NCI-H2196 (cell line): ENCODE data around the gene RXRA.
"Not testable (repeated sequence)": the region's sequence is repeated elsewhere in the genome, so short reads cannot be mapped to it uniquely, and the experiment has no call there.

Experiments used
- DNase-seq: peaks from one replicate; lab custom pipeline; 2025; ENCODE audit not compliant: unreplicated experiment; lab: John Stamatoyannopoulos, UW

The RXRA gene

DNA sequence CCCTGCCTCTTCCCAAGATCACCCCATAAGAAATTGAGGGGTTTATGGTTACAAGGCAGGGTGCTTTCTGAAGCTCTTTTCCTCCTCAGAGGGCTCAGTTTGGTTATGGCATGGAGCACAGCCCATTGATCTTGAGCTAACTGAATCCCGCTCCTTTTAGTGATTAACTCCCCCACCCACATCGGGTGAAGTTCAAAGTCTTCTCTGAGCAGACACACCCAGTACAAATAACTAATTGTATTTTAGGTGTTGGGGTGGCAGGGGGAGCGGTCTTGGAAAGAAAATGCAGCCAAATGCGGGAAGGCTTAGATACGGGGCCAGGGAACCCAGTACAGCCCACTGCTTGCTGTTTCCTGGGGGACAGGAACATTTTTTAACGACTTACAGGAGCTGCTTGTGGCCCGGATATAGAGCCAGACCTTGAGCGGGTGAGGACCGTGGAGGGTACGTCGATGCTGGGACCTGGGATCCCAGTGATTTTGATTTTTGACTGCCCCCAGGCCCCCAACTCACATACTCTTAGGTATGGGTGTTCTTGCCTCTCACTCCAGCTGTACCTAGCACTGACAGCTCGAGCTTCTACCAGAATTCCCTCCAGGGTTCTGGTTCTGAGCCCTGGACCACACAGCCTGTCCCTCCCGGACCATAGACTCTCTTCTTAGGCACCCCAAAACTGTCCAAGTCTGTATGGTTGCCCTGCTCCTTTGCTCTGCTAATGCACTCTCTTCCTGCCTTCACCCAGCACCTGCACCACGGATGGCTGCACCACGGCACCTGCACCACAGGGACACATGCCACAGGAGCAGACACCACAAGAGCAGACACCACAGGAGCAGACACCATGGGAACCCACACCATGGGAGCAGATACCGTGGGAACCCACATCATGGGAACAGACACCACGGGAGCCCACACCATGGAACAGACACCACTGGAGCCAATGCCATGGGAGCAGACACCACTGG, 18.3 kb upstream of the RXRA start:
- no peak for DNase-seq

DNA sequence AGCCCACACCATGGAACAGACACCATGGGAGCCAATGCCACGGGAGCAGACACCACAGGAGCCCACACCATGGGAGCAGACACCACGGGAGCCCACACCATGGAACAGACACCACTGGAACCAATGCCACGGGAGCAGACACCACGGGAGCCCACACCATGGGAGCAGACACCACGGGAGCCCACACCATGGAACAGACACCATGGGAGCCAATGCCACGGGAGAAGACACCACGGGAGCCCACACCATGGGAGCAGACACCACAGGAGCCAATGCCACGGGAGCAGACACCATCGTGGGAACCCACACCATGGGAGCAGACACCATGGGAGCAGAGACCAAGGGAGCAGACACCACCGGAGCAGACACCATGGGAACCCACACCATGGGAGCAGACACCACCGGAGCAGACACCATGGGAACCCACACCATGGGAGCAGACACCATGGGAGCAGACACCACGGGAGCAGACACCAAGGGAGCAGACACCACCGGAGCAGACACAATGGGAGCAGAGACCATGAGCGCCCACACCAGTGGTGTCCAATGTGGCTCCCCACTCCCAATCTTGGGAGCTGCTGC, 17.5 kb upstream of the RXRA start:
- DNase-seq: not testable (repeated sequence)

GRCh38 chr9:134313470-134313869, 12.8 kb upstream of the RXRA start:
- DNase-seq: no peak

DNA sequence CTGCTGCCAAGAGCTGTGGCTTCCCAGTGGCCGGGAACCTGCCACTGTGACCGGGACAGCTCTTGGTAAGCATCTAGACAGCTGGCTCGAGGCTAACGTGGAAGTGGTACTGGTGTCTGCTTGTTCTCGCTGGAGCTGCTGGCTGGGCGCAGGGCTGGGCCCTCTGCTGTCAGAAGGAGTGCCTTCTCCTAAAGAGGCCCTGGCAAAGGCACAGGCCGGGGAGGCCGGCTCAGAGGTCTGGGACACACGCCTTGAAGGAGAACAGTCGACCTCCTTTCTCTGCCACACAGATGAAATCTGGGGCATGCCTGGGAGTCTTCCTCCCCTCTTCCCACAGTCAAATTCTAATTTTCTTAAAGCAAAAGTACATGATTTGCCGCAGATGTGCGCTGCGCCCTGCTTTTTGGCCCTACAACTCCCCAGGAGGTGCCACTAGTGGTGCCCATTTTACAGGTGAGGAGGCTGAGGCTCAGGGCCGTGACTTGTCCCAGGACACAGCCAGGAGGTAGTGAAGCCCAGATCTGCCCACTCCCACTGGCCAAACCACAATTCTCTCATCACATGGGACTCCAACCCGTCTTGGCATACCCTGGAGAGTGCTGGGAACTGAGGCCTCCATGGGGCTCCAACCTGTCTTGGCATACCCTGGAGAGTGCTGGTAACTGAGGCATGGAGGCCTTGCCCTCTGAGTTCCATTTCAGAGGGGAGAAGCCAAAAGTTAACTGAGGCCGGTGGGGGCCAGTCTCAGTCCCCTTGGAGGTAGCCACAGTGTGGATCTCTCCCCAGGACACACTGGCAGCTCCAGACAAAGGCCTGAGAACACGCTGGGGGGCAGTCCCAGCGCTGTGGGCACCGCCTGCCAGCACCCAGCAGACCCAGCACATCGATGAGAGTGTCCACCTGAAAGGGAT, 12.0 kb upstream of the RXRA start:
- no peak for DNase-seq

DNA sequence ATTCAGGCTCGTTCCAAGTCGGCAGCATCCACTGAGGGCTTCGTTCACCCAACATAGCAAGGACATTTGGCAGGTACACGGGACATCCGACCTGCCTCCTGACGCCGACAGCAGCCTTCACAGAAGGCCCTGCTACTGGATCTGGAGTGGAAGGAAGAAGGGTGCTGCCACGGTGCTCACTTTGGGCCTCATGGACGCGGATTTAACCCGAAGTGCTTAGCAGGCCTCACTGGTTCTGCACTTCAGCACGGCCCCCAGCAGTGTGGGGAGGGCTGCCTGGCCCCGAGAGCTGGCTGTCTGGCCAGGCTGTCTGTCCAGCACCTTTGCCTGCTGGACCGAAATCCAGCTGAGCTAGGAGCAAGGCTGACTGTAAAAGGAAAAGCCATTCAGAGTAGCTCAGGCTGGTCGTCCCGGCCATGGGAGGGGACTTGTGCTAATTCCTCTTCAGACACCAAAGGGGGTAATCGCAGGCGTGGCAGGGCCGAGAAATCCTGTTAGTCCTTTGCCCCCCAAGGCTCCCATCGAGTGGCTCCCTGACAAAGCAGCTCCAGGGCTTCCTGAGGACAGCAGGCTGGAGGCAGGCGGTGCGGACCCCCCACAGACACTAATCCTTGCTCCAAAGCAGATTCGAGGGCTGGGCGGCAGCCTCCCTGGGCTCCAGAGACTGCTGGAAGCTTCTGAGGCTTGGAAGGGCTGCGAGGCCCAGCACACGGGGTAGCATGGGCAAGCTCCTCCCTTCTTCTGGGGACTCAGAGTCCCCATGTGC, 11.1 kb upstream of the RXRA start:
- DNase-seq: no peak

- DNase-seq: no peak
Measured at GRCh38 chr9:134315716-134316448, 10.4 kb upstream of the RXRA start.

DNA sequence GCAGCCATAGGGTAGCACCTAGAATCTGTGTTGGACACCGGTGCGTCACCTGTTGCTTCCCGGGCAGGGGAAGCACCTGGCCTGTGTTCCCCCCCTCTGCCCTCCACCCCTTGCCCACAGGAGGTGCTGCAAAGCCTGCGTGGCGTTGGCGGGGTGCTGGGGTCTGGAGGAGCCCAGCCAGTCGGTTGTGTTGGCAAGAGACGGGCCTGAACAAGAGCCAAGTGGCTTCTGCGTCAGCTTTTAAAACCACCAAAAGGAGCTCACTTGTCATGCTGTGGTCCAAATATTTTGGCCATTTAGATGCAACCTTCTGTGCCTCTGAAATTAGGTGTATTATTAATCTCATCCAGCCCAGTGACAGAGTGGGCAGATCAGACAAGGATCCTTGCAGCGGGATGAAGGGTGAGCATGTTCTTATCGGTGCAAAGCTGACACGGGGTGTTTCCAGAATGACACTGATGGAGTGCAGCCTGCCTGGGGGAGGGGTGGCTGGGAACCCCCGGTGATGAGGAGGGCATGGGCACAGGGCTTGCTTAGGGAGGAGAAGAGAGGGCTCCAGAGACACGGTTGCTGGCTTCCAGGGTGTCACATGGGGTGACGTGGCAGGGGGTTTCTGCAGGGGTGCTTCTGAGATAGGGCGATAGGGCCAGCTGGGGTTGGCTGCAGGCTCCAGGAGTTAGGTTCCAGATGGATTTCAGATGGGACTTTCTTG, 9.7 kb upstream of the RXRA start:
- DNase-seq: no peak

DNA sequence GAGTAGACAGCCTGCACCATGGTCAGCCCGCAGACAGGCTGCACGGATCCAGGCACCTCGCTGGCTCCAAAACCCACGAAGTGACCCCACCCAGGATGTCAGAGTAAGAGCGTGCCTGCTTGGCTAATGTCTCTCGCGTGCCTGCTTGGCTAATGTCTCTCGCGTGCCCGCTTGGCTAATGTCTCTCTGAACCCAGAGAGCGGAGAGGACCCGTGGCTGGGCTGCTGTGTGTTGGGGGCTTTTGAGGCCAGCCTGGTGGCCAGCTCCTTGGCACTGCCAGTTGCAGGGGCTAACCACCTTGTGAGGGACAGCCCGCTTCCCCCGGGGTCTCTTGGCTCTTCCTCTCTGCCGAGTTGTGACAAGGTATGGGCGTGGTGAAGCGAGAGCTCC, 8.9 kb upstream of the RXRA start:
- DNase-seq: no peak

DNA sequence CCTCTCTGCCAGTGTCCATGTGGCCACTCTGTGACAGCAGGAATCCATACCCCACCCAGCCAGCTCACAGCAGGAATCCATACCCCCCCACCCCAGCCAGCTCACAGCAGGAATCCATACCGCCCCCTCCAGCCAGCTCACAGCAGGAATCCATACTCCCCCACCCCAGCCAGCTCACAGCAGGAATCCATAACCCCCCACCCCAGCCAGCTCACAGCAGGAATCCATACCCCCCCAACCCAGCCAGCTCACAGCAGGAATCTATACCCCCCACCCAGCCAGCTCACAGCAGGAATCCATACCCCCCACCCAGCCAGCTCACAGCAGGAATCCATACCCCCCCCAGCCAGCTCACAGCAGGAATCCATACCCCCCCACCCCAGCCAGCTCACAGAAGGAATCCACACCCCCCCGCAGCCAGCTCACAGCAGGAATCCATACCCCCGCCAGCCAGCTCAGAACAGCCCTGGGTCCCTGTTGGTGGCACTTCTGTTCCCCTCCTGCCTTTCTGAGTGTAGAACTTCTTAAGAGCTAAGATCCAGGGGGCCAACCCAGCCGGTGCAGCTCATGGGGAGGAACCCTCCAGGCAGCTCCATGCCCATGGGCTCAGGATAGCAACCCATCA, 8.4 kb upstream of the RXRA start:
- DNase-seq: no peak

DNA sequence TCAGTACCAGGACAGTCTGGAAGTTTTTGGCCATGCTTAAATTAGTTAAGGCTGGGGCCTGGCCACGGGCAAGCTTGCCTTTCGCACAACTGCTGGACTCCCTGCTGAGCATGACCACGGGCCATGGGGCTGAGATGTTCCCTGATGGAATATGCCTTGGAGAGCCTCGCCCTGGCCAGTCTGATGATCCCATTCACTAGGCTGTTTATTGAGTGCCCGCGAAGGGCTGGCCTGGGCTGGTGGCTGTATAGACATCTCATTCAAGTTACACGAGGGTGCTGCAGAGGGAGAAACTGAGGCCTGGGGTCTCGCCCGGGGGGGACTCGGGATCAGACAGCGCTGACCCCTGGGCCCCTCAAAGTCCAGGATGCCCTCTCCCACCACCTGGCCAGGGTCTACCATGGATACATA, 7.8 kb upstream of the RXRA start:
- DNase-seq: no peak

- DNase-seq: no peak
Measured at GRCh38 chr9:134318941-134319305, 7.3 kb upstream of the RXRA start.

- no peak for DNase-seq
Measured at GRCh38 chr9:134319306-134320125, 6.7 kb upstream of the RXRA start.

DNA sequence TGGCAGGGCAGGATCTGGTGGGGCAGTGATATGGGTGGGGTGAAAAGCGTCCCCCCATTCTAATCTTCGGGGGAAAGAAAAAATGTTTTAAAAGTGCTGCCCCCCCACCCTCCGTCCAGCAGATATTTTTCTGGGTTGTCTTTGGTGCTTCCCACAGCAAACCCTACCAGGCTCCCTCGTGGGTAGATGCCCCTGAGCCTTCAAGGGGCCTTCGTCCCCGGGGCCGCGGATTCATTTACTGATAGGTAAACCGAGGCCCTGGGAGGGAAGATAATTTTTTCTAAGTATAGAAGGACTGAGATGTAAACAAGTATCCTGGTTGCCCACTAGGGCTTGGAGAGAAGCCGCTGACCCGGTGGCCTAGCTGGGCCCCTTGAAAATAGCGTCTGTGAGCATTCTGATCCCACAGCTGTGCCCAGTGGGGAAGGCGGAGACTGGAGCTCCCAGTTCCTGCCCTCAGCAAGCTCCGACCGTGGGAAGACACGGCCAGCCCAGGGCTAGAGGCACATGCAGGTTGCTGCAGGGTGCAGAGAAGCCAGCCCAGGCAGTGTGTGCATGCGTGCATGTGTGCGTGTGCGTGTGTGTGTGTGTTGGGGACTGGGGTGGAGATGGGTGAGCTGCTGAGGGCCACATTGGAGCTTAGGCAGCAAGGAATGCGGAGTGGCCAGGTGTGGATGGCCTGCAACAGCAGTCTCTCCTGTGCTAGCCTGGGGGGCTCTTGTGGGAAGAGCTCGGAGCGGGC, 6.0 kb upstream of the RXRA start:
- no peak for DNase-seq

DNA sequence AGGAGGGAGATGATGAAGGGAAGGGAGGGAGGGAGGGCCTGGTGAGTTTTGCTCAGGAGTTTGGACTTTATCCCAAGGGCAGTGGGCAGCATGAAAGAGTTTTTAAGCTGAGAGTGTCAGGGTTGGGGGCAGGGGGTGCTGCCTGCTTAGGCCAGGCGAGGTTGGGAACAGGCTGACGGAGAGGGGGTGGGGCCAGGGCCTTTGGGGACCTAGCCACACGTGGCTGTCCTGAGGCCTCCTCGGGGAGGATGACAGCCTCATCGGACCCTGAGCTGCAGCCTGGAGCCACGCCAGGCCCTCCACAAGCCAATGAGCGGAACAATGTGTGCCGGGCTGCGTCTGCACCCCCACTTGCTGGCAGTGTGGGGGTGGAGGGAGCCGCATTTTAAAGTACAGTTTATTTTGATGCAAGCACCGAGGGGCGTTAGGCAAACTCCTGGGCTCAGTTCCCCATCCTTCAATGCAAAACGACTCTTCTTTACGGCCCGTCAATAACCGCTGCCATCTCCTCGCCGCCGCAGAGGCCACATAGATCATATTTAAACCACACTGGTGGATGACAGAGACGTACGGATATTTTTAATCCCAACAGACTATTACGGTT, 5.3 kb upstream of the RXRA start:
- no peak for DNase-seq

DNA sequence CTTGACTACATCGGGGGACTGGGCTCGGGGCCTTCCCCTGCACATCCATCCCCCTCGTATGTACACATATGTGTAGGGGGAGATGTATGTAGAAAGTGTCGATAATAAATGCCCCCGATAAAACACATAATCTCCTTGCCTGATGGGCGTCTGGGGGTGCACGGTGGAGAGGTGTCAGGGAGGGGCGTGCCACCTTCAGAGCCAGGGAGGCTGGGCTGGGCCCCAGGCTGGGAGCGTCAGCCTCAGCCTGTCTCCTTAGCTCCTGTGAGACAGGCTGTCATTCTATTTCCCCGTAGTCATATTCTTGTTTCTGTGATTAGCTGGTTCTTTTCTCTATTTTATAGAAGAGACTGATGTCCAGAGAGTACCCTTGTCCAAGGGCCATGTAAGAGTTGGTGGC, 4.7 kb upstream of the RXRA start:
- no peak for DNase-seq

GRCh38 chr9:134321946-134322741, 4.1 kb upstream of the RXRA start:
- DNase-seq: no peak
